HG02970 (cell line): ENCODE results near the gene TTLL1.
"Not testable (repeated sequence)": the region's sequence is repeated elsewhere in the genome, so short reads cannot be mapped to it uniquely, and the experiment has no call there.

Experiments used
- ATAC-seq: cut with Tn5 transposase; IDR thresholded peaks from one replicate; pipeline ENCODE4 v1.9.1; 2021; ENCODE audit warnings: mild to moderate bottlenecking, moderate library complexity, moderate number of reproducible peaks; ENCODE audit not compliant: unreplicated experiment, low FRiP score

The TTLL1 gene

GRCh38 chr22:42996646-42997365, 92.4 kb downstream of the TTLL1 start:
- no peak for ATAC-seq

- not testable (repeated sequence) for ATAC-seq
These were observed 93.5 kb downstream of the TTLL1 start for GRCh38 chr22:42995654-42996053.

GRCh38 chr22:42994917-42995562, 94.2 kb downstream of the TTLL1 start:
- ATAC-seq = no peak

- no peak for ATAC-seq
These were observed 94.8 kb downstream of the TTLL1 start for GRCh38 chr22:42994276-42994916.

- no peak for ATAC-seq
These were observed 95.4 kb downstream of the TTLL1 start for GRCh38 chr22:42993651-42994275.

- no peak for ATAC-seq
These were observed 96.2 kb downstream of the TTLL1 start for GRCh38 chr22:42992886-42993479.

GRCh38 chr22:42992092-42992491, 97.1 kb downstream of the TTLL1 start:
- no peak for ATAC-seq

GRCh38 chr22:42991010-42991651, 98.1 kb downstream of the TTLL1 start:
- no peak for ATAC-seq

GRCh38 chr22:42990131-42990838, 98.9 kb downstream of the TTLL1 start:
- no peak for ATAC-seq
